LoVo (cell line): Measurements from ENCODE around the gene MAP3K5.
A peak's percentile ranks its signal among the peaks of the same experiment; 100 is the strongest.

Experiments
- DNase-seq: peaks from one replicate; pipeline ENCODE4 v3.0.0-alpha.2; 2016; ENCODE audit warnings: low spot score

MAP3K5 gene

GRCh38 chr6:136683209-136683941 lies 108.9 kb downstream of the MAP3K5 start:
- DNase-seq, result no peak

- DNase-seq, result no peak
Observed at GRCh38 chr6:136682292-136682691, 110.0 kb downstream of the MAP3K5 start.

DNA sequence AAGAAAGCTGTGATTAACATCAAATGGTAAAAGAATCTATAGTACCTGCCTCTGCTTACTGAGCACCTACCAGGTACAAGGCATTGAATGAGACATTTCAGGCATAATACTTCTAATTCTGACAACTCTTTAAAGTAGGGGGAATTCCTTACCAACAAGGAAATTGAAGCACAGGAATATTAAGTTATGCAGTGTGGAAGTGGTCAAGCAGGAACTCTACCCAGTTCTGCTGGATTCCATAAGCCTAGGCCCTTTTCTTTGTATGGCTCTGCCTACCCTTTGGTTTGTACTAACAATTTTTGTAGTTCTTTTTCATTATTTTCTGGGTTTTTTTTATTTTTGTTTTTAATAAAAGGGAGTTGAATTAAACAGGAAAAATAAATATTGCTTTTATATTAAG lies 114.5 kb downstream of the MAP3K5 start:
- no peak for DNase-seq

- no peak for DNase-seq
Observed at GRCh38 chr6:136677344-136677743, 114.9 kb downstream of the MAP3K5 start.

- DNase-seq, result no peak
Observed at GRCh38 chr6:136676075-136676474, 116.2 kb downstream of the MAP3K5 start.

- no peak for DNase-seq
Observed at GRCh38 chr6:136673571-136673970, 118.7 kb downstream of the MAP3K5 start.

GRCh38 chr6:136672144-136672543 lies 120.1 kb downstream of the MAP3K5 start:
- no peak for DNase-seq

- peak; percentile 86 for DNase-seq
Observed at GRCh38 chr6:136669299-136669699, 123.0 kb downstream of the MAP3K5 start.

GRCh38 chr6:136668571-136668970 lies 123.7 kb downstream of the MAP3K5 start:
- DNase-seq, result no peak

GRCh38 chr6:136666041-136666440 lies 126.2 kb downstream of the MAP3K5 start:
- DNase-seq, result no peak

- no peak for DNase-seq
Observed at GRCh38 chr6:136662347-136663237, 129.7 kb downstream of the MAP3K5 start.

DNA sequence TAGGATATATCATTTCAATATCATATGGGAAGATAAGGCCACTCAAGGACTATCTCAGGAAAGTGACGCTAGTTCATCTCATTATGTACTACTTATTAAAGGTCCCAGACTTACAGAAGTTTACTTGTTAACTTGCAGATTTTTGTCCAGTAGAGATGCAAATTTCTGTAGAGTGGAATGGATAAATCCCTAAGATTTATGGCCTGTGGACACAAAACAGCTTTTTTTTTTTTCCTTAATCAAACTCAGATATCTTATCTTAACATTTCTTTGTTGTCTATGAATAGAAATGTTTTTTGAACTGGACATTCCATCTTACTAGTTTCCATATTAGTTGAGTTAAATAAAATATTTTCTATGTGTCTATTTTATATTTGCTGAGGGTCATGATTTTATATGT lies 131.6 kb downstream of the MAP3K5 start:
- DNase-seq, result no peak

DNA sequence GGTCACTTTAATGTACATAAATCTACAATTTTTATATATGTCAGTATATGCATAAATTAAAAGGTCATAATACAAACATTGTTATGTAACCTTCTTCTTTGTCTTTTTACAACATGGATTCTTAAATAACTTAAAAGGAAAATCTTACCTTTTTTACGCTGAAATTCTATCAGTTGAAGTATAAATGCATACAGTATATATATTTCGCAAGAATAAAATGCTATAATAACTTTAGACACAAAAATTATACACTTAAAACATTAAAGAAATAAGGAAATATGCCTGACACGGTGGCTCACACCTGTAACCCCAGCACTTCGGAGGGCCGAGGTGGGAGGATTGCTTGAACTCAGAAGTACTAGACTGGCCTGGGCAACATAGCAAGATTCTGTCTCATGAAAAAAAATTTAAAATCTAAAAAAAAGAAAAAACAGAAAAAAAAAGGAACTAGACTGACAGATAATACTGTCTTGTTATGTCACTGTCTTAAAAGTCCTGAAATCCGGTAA lies 132.2 kb downstream of the MAP3K5 start:
- no peak for DNase-seq

- no peak for DNase-seq
Observed at GRCh38 chr6:136658711-136659110, 133.6 kb downstream of the MAP3K5 start.

DNA sequence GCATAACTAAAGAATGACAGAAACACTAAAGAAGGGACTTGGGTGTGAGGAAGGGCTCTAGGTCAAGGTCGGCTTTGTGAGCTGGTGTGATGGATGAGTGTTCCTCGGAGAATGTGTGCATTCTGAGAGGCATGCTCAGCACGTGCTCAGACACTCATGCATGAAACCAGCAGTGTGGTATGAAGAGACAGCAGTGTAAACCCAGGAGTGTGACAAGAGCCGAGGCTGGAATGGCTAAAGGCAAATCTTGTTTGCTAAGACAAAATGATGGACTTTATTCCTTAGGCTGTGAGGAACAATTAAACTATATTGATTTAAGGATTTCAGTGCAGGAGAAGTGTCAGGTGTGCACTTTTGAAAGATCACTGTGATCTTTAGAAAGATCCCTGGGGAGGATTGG lies 134.6 kb downstream of the MAP3K5 start:
- no peak for DNase-seq

DNA sequence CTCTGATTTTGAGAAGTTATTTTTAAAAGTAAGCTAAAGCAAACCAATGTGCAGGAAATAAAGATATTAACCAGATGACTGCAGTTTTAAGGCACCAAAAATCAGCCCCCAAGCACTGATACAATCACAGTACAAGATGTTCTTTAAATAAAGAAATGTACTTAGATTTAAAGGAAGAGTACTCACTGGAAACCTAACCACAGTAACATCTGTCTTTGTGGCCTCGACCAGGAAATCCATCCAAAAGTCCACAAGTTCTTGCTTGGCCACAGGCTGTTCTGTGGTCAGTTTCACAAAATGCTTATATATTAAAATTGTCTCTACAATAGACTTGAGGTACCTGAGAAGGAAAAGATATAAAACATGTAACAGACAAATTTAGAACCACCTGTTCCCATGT lies 136.2 kb downstream of the MAP3K5 start:
- DNase-seq, result no peak

- no peak for DNase-seq
Observed at GRCh38 chr6:136655239-136656014, 136.8 kb downstream of the MAP3K5 start.

DNA sequence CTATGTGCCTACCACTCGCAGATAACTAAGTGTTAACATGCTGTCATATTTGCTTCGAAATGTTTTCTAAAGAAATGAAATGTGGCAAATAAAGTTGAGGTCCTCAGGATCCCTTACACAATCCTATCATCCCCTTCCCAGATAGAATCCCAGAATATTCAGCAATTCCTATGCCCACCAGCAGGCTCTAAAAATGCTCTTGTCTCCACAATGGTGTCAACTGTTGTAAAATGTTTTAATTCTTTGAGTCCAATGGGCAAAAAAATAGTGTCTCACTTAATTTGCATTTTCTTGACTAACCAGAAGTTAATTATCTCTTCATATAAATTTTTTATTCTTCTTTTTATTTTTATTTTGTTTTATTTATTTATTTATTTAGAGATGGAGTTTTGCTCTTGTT lies 138.2 kb downstream of the MAP3K5 start:
- no peak for DNase-seq

GRCh38 chr6:136652656-136653055 lies 139.6 kb downstream of the MAP3K5 start:
- DNase-seq, result no peak

DNA sequence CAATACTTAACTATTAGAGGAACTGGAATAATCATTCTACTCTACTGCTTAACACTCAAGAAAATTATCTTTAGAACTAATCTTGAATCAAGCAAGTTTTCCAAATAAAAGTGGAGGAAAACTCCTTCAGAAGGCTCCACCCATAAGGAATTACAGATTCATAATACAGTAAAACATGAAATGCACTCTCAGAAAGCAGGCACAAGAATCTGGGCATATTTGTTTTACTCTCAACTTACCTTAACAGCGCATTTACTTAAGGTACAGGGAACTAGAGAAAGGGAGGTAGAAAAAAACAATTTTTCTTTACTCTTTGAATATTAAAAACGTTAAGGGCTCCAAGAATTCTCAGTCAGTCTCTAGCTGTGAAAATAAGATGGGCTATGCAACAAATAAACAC lies 140.3 kb downstream of the MAP3K5 start:
- no peak for DNase-seq

GRCh38 chr6:136647363-136647852 lies 144.9 kb downstream of the MAP3K5 start:
- peak; percentile 41 for DNase-seq

- DNase-seq, result no peak
Observed at GRCh38 chr6:136646377-136646776, 145.9 kb downstream of the MAP3K5 start.
